NCI-H128 (cell line): ENCODE data around the gene IFI35.
"Not testable (repeated sequence)": the region's sequence is repeated elsewhere in the genome, so short reads cannot be mapped to it uniquely, and the experiment has no call there.

Experiments used
- DNase-seq: peaks from one replicate; lab custom pipeline; 2025; ENCODE audit not compliant: unreplicated experiment; lab: John Stamatoyannopoulos, UW

Gene IFI35

GRCh38 chr17:42997390-42997983 lies 9.1 kb upstream of the IFI35 start:
- DNase-seq = no peak

- DNase-seq = peak; percentile 95
These were observed 8.3 kb upstream of the IFI35 start, which contains the start of gene RPL27 for GRCh38 chr17:42997984-42998938. TSS of gene RPL27 (plus strand) at chr17:42998419. CDS start at chr17:42998751, 332 bp downstream.

GRCh38 chr17:42999003-42999525 lies 7.5 kb upstream of the IFI35 start:
- DNase-seq = no peak

GRCh38 chr17:43000894-43001293 lies 5.7 kb upstream of the IFI35 start:
- DNase-seq = not testable (repeated sequence)

- no peak for DNase-seq
These were observed 2.9 kb upstream of the IFI35 start for GRCh38 chr17:43003542-43004172.

GRCh38 chr17:43010667-43011308 lies 4.2 kb downstream of the IFI35 start:
- DNase-seq = no peak

GRCh38 chr17:43011728-43012472 lies 5.3 kb downstream of the IFI35 start:
- DNase-seq = no peak

- no peak for DNase-seq
These were observed 6.7 kb downstream of the IFI35 start for GRCh38 chr17:43013296-43013695.

GRCh38 chr17:43014020-43014648 lies 7.5 kb downstream of the IFI35 start:
- no peak for DNase-seq

- DNase-seq = no peak
These were observed 8.3 kb downstream of the IFI35 start for GRCh38 chr17:43014649-43015542.

GRCh38 chr17:43015579-43015978 lies 9.0 kb downstream of the IFI35 start:
- DNase-seq = no peak

GRCh38 chr17:43016216-43016615 lies 9.6 kb downstream of the IFI35 start:
- DNase-seq = no peak

GRCh38 chr17:43018008-43018853 lies 11.6 kb downstream of the IFI35 start:
- DNase-seq = no peak

- no peak for DNase-seq
These were observed 12.3 kb downstream of the IFI35 start for GRCh38 chr17:43018932-43019331.

GRCh38 chr17:43019418-43019817 lies 12.8 kb downstream of the IFI35 start:
- DNase-seq = no peak

GRCh38 chr17:43020030-43020621 lies 13.5 kb downstream of the IFI35 start:
- no peak for DNase-seq
